Activated T-helper 1 cell treated with Interleukin-2 at 50 U/mL for 16 hours (primary cell): ENCODE data around the gene FEZF2.

Experiments
- DNase-seq: peaks from one replicate; pipeline ENCODE4 v3.0.0-alpha.2; 2020; ENCODE audit warnings: low read depth

FEZF2 gene

GRCh38 chr3:62329971-62330370 is 43.4 kb downstream of the FEZF2 start:
- DNase-seq, result no peak

- DNase-seq, result no peak
Observed at GRCh38 chr3:62325896-62326295, 47.5 kb downstream of the FEZF2 start.

GRCh38 chr3:62323241-62323640 is 50.1 kb downstream of the FEZF2 start:
- DNase-seq, result no peak
